ELF-1 (cell line): ENCODE data around the gene PPM1B.
"Not testable (repeated sequence)": the region's sequence is repeated elsewhere in the genome, so short reads cannot be mapped to it uniquely, and the experiment has no call there.

Experiments used
- DNase-seq: peaks from one replicate; pipeline ENCODE4 v3.0.0-alpha.2; 2016; ENCODE audit warnings: low read depth, low spot score

PPM1B gene

DNA sequence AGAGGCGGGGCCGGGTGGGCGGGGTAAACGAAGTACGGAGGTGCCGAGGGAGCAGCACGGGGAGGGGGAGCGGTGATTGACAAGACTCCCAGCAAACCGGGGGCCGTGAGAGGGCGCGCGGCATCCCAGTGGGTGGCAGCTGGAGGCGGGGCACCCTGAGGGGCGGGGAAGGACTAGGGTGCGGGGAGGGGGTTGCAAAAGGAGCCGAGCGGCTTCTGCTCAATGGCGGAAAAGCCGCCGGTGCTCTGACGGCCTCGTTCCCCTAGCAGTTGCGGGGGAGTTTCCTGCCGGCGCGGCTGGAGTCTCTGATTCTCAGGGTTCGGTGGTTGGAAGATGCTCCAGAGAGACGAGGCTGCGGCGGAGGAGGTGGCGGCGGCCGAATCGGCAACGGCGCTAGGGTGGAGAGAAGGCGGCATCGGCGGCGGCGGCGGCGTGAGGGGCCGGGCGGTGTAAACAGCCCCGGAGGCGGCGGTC, at the start of gene PPM1B:
Gene PPM1B, plus strand, starts transcription at position 195 of the 474 bp plus-strand sequence. CDS start 32,325 bp downstream, outside the sequence.
- no peak for DNase-seq

- DNase-seq = no peak
Measured at GRCh38 chr2:44119878-44120277, 48.8 kb upstream of the PPM1B start.

DNA sequence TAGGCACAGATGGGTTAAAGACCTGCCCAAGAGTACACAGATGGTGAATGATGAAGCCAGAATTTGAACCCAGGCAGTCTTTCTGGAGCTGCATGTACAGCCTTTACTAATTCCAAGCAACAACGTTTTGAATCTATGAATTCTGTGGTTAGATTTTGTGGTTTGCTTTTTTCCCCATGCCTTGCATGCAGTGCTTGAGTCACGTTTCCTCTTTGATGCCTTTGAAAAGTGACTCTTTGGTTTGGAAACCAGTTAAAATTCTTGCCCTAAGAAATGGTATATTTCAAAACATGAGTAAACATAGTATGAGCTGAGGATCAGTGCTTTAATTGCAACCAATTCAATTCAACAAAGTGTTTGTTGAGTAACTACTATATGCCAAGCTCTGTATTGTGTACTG, 48.2 kb upstream of the PPM1B start:
- no peak for DNase-seq

GRCh38 chr2:44121899-44122298, 46.8 kb upstream of the PPM1B start:
- DNase-seq = no peak

- DNase-seq = no peak
Measured at GRCh38 chr2:44124500-44124899, 44.2 kb upstream of the PPM1B start.

DNA sequence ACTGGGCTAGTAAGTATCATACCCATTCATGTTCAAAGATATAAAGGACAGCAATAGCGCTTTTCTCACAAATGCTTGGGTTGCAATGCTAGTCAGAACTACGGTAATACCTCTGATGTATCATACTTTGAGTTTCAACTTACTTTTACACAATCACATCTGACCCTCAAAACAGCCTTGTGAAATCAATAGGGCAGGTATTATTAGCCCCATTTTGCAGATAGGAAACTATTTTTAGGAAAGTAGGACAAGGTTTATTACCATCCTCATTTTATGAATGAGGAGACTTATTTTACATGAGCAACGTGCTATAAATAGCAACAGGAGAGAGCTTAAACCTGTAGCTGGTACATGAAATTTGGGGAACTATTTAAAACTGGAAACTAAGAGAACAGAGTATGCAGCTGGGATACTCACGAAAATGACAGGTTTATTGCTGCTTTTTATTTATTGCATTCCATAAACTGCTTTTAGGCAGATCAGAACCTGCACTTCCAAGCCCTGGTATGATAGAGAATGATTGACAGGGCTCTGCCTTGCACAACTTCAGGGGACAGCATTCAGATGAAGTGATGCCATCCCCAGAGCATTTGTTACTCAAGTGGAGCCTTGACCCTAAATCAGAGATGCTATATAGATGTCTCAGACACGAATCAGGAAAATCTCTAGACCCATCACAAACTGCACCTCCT, 42.4 kb upstream of the PPM1B start:
- no peak for DNase-seq

DNA sequence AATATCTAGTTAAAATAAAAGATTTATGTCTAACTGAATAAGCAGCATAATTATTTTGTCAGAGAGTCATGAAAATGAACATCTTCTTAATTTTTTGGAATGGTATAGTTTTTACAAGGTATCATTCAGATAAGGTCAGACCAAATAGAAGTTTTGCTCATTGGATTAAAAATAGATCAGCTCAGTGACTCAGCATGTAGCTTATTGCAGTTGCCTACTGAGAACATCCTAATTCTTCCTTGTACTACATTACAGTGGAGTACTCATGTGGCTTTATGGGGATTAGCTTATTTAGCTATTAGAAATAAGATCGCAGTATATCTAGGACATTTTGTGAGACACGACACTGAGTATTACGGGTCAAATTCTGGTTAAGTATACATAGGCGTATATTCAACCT, 38.2 kb upstream of the PPM1B start:
- DNase-seq = no peak

DNA sequence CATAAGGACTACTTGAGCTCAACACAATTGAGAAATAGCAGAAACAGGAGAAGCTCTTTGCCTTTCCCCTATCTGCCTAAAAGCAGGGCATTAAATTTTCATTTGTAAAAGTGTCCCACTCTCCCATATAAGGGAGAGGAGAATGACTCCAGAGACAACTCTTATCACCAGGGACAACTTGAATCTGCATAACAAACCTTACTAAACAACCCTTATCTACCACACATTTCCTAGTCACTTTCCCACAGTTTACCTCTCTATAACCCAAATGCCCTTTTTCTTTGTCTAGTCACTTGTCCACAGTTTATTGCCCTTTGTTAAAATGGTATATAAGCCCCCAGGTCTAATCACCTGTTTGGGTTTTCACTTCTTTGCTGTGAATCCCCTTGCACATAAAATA, 37.5 kb upstream of the PPM1B start:
- peak; percentile 52 for DNase-seq

GRCh38 chr2:44133602-44134001, 35.1 kb upstream of the PPM1B start:
- DNase-seq = not testable (repeated sequence)

GRCh38 chr2:44134848-44135247, 33.8 kb upstream of the PPM1B start:
- DNase-seq = no peak

- no peak for DNase-seq
Measured at GRCh38 chr2:44135296-44135695, 33.4 kb upstream of the PPM1B start.

GRCh38 chr2:44135771-44136170, 32.9 kb upstream of the PPM1B start:
- no peak for DNase-seq

DNA sequence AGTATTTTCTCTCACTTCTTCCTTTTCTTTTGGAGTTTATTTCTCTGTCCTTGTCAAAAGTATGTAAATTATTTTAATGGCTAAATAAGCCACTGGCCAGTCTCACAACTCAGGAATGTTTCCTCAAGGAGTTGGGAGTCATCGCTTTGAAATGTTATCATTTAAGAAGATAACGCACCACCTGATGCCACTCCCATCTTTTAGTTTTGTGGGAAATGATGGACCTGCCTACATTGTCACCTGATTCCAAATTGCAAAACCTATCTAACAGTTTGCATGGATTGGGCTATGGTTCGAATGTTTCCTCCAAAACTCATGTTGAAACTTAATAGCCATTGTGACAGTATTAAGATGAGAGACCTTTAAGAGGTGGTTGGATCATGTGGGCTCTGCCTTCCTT, 32.4 kb upstream of the PPM1B start:
- DNase-seq = peak; percentile 47

- no peak for DNase-seq
Measured at GRCh38 chr2:44137048-44137447, 31.6 kb upstream of the PPM1B start.

GRCh38 chr2:44137872-44138551, 30.7 kb upstream of the PPM1B start:
- DNase-seq = peak; percentile 60

- no peak for DNase-seq
Measured at GRCh38 chr2:44139741-44140140, 28.9 kb upstream of the PPM1B start.

GRCh38 chr2:44142306-44142705, 26.4 kb upstream of the PPM1B start:
- no peak for DNase-seq

- DNase-seq = no peak
Measured at GRCh38 chr2:44143701-44144100, 25.0 kb upstream of the PPM1B start.

- no peak for DNase-seq
Measured at GRCh38 chr2:44148999-44149398, 19.7 kb upstream of the PPM1B start.

GRCh38 chr2:44150473-44150872, 18.2 kb upstream of the PPM1B start:
- DNase-seq = peak; percentile 76

DNA sequence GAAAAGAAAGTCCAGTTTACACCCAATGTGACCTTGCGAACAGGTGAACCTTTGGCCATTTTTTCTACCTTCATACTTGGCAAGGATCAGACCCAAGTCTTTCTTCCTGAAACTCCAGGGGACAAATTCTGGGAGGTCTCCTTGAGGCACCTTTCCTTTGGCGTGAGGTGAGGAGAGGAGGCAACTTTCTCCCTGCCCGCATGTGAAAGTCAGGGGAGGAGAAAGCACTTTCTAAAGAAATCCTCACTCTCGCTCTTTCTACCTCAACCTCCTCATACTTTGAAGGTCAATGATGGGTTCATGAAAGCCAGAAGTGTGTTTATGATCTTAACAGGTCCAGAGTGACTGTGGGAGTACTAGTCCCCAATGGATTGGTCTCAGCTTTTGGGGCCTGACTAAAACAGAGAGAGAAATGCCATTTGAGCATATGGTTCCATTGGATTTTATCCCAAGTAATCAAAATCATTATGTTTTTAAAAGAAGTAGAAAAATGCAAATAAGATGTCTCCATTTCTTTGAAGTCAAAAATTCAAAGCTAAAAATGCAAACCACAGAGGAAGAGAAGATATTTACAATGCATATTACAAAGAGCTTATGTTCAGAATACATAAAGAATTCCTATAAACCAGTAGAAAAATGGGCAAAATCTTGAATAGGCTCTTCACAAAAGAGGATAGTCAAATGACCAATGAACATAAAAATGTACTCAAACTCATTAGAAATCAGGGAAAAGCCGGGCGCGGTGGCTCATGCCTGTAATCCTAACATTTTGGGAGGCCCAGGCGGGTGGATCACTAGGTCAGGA, 15.6 kb upstream of the PPM1B start:
- no peak for DNase-seq

- DNase-seq = no peak
Measured at GRCh38 chr2:44155666-44156446, 12.8 kb upstream of the PPM1B start.
